NB4 (cell line): Measurements from ENCODE around the gene GDPD5.

Experiments used
- DNase-seq: peaks from one replicate; pipeline ENCODE4 v3.0.0; 2010; ENCODE audit warnings: low read depth
- H3K4me3 ChIP-seq: one replicate; pipeline ENCODE4 v1.5.1; 2011; ENCODE audit warnings: mild to moderate bottlenecking, low read depth, low read length, moderate library complexity
- CTCF ChIP-seq: IDR thresholded peaks from one replicate; pipeline ENCODE4 v1.5.1; 2012; ENCODE audit warnings: low read depth, low read length
- MYC ChIP-seq: IDR thresholded peaks from 2 replicates; pipeline ENCODE4 v1.6.1; 2011; ENCODE audit warnings: low read depth, low read length
- POLR2A ChIP-seq: IDR thresholded peaks from 2 replicates; pipeline ENCODE4 v1.6.1; 2011; ENCODE audit warnings: mild to moderate bottlenecking; ENCODE audit not compliant: insufficient read length; ENCODE audit errors: extremely low read depth
- TF ChIP-seq, protein P1 (sequence below): IDR thresholded peaks from 2 replicates; pipeline ENCODE4 v1.6.1; 2011; ENCODE audit warnings: low read depth, low read length

The GDPD5 gene

GRCh38 chr11:75439495-75440120, 86.1 kb downstream of the GDPD5 start:
- DNase-seq: no peak
- no peak overlapping the region for H3K4me3 ChIP-seq
- TF ChIP-seq, protein P1, sequence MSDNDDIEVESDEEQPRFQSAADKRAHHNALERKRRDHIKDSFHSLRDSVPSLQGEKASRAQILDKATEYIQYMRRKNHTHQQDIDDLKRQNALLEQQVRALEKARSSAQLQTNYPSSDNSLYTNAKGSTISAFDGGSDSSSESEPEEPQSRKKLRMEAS: no peak
- TF ChIP-seq POLR2A (no peak), MYC (no peak), CTCF (no peak)

DNA sequence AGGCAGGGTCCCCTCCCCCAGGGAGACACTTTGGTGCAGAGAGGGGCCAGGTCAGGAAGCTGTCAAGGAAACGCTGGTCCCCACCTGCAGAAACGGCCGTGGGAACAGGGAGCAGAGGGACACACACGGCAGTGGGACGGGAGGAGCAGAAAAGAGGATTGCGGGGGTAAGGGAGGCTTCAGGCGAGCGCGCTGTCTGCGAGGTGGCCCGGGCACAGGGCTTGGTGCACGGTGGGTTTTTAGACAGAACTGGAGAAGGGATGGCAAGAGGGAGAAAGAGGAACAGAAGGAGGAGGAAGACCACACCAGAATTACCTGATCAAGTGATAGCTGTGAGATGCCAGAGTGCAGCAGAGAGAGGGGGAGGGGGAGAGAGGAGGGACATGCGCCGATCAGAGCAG, 86.7 kb downstream of the GDPD5 start:
- H3K4me3 ChIP-seq: no peak overlapping the region
- no peak for DNase-seq
- TF ChIP-seq, protein P1: no peak
- TF ChIP-seq POLR2A (no peak), CTCF (no peak), MYC (no peak)

DNA sequence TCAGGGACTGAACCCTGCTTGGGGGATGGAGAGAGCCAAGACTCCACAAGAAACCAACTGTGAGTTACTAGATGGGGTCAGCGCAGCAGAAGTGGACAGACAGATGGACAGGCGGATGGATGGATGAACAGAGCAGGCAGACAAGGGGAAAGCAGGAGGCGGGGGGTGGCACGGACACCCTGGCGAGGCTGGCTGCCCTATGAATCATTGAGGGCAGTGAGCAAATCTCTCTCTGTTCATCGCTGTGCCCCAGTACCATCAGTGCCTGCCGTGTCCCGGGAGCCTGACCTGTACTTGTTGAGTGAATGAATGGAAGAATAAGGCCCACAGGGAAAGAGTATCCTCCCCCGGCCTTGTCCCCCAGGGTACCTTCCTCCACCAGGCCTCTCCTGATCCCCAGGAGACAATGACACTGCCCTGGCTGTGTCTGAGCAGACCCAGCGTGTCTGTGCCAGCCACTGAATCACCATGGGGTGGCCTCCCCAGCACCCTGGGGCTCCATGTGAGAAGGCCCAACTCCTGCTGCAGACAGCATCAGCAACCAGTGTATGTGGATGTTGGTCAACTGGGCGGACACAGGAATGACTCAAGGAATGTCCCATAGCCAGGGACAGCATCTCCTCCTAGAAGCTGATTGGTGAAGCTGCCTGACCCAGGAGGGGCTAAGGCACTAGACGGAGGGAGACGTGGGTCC, 87.6 kb downstream of the GDPD5 start:
- no peak for DNase-seq
- TF ChIP-seq POLR2A (no peak), CTCF (no peak), MYC (no peak)
- TF ChIP-seq, protein P1: no peak

DNA sequence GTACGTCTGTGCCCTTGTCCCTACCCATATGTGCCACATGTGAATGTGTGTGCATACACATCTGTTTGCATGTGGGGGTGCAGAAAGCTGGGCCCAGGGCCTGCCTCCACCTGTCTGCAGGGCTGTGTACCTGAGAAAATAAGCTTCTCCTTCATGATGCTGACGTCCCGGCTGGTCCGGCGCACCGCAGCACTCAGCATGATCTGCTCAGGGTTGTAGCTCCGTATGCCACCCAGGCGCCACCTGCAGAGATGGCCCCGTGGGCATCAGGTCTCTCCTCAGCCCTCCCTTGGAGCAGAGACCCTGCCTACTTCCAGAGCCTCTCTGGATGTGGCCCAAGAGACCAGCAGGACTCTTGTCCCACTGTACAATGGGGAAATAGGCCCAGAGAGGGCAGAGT, 88.9 kb downstream of the GDPD5 start:
- TF ChIP-seq POLR2A: no peak
- TF ChIP-seq, protein P1: no peak
- H3K4me3 ChIP-seq: no peak overlapping the region
- DNase-seq: no peak

More for the DNA sequence above, 87.6 kb downstream of the GDPD5 start:
- H3K4me3 ChIP-seq: no peak overlapping the region

- DNase-seq: no peak
- TF ChIP-seq MYC (no peak), POLR2A (no peak), CTCF (no peak)
- TF ChIP-seq, protein P1: no peak
- H3K4me3 ChIP-seq: no peak overlapping the region
These were observed 90.2 kb downstream of the GDPD5 start for GRCh38 chr11:75435571-75435925.

DNA sequence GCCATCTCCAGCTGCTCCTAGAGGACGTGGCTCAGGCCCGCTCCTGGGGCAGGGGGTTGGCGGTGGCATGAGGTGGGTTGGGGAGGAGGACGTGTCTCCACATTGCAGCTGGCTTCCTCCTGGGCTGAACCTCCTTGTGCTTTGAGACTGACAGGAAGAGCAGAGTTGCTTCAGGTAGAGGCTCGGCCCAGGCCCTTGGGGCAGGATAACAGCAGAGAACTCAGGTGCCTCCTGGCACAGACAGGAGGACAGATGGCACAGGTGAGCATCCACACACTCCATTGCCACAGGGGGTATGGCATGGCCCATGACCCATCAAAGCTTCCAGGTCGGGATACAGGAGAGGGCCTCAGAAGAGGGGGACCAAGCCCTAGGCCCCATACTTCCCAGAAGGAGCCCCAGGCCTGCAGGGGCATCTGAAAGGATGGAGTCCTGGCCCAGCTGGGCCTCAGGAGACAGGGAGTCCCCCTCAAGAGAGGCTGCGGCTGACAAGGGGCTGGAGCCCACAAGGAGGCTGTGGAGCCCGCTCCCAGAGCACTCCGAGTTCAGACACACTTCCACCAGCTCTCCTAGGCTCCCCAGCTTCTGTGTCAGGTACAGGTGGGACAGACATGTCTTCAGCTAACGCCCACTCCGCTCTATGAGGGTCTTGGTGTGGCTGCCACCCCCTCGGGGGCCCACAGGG, 90.7 kb downstream of the GDPD5 start:
- no peak for DNase-seq
- no peak for TF ChIP-seq POLR2A
- no peak for TF ChIP-seq CTCF
- TF ChIP-seq, protein P1: no peak
- TF ChIP-seq MYC: no peak

More for the DNA sequence above, 90.7 kb downstream of the GDPD5 start:
- no peak overlapping the region for H3K4me3 ChIP-seq
